Fibroblast of lung (primary cell): Measurements from ENCODE around the gene ZNF180. TPM values are rescaled to one million over a fixed set of nuclear protein-coding genes. Genes with fewer than 3 reads are reported as not detected.
"Not testable (repeated sequence)": the region's sequence is repeated elsewhere in the genome, so short reads cannot be mapped to it uniquely, and the experiment has no call there.

Experiments used
- DNase-seq, 2 donors: peaks; one replicate each; pipeline versions ENCODE4 v3.0.0 to v3.0.0-alpha.2; 2010; ENCODE audit warnings: low read depth in 2 of 2
- H2AFZ ChIP-seq: 2 replicates; pipeline ENCODE4 v1.5.1; 2012; ENCODE audit warnings: low read length, control low read depth, inconsistent platforms
- H3K27ac ChIP-seq: 2 replicates; pipeline ENCODE4 v1.5.1; 2011; ENCODE audit warnings: low read length, control low read depth; ENCODE audit not compliant: insufficient read depth
- H3K27me3 ChIP-seq: 2 replicates; pipeline ENCODE4 v1.5.1; 2011; ENCODE audit warnings: mild to moderate bottlenecking, low read length; ENCODE audit not compliant: control insufficient read depth, insufficient read depth
- H3K36me3 ChIP-seq: 2 replicates; pipeline ENCODE4 v1.5.1; 2011; ENCODE audit warnings: low read length; ENCODE audit not compliant: control insufficient read depth, insufficient read depth
- H3K4me1 ChIP-seq: 2 replicates; pipeline ENCODE4 v1.5.1; 2011; ENCODE audit warnings: low read length; ENCODE audit not compliant: control insufficient read depth, insufficient read depth; ENCODE audit errors: extremely low read depth
- H3K4me2 ChIP-seq: 2 replicates; pipeline ENCODE4 v1.5.1; 2011; ENCODE audit warnings: low read length, control low read depth; ENCODE audit not compliant: insufficient read depth; ENCODE audit errors: extremely low read depth
- H3K4me3 ChIP-seq, 4 experiments: fragments of 200-600 bp in 1 of 4; sonication (generic) in 1 of 4; replicated peaks in 1 of 4; 2 replicates each; pipeline ENCODE4 v1.5.1; 2011 to 2016; ENCODE audit warnings: low read length in 4 of 4, low read depth in 3 of 4, mild to moderate bottlenecking in 3 of 4, control low read depth in 2 of 4, inconsistent platforms in 1 of 4, mixed read lengths in 1 of 4; ENCODE audit not compliant: insufficient read depth in 1 of 4; ENCODE audit errors: control extremely low read depth in 1 of 4
- H3K79me2 ChIP-seq: 2 replicates; pipeline ENCODE4 v1.5.1; 2012; ENCODE audit warnings: mild to moderate bottlenecking, low read length, inconsistent platforms; ENCODE audit not compliant: control insufficient read depth, insufficient read depth
- H3K9ac ChIP-seq: 2 replicates; pipeline ENCODE4 v1.5.1; 2011; ENCODE audit warnings: mild to moderate bottlenecking, low read length, control low read depth; ENCODE audit not compliant: insufficient read depth
- H3K9me3 ChIP-seq: 2 replicates; pipeline ENCODE4 v1.5.1; 2012; ENCODE audit warnings: low read depth, low read length; ENCODE audit not compliant: control insufficient read depth, insufficient read depth
- H4K20me1 ChIP-seq: 2 replicates; pipeline ENCODE4 v1.5.1; 2011; ENCODE audit warnings: low read length; ENCODE audit not compliant: control insufficient read depth, insufficient read depth; ENCODE audit errors: extremely low read depth
- EZH2 ChIP-seq: IDR thresholded peaks from 2 replicates; pipeline ENCODE4 v1.5.1; 2012; ENCODE audit warnings: low read length, control low read depth, mild to moderate bottlenecking; ENCODE audit errors: missing control alignments
- polyA plus RNA-seq, 2 donors: library from polyadenylated mRNA; depleted of rRNA in 1 of 2; stranded (reverse) in 1 of 2; unstranded in 1 of 2; fragments of >200 nt; gene quantifications; 2 replicates each; pipeline ENCODE4 v1.2.1, GENCODE V29; 2011 to 2012; ENCODE audit warnings: missing spikeins in 1 of 2
- total RNA-seq: library from RNA; depleted of rRNA; stranded (reverse); fragments of >200 nt; gene quantifications from 2 replicates; pipeline ENCODE4 v1.2.1, GENCODE V29; 2014
- TF ChIP-seq, protein P1 (sequence below), 2 donors: IDR thresholded peaks in 1 of 2; conservative IDR thresholded peaks in 1 of 2; 1 replicate in 1 of 2; 2 replicates in 1 of 2; pipeline ENCODE4 v1.5.1; 2011 to 2012; ENCODE audit warnings: low read length in 2 of 2, control low read depth in 1 of 2, inconsistent platforms in 1 of 2, low read depth in 1 of 2, mild to moderate bottlenecking in 1 of 2

The ZNF180 gene
- total and polyA plus RNA-seq, 2 donors (not counting 1 experiment from before 2014, with no cell fraction given): 1.4 to 7.6 TPM

DNA sequence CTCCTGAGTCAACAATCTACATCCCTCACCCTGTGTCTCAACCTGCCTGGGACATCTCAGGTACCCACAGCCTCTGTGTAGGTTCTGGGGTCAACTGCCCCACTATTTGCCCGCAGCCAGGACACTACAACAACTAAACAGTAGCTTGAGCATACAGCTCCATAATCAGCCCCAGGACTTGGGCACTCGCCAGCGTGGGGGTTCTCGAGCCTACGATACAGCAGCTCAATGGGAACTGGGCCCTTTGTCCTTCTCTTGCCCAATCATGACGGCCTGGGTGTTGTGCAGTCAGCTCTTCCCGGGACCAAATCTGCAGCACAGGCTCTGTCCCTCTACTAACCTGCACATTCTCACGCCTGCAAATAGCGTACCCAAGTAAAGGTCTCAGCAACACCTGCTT lies 1.3 kb downstream of the ZNF180 start:
- Histone ChIP-seq H4K20me1 (no peaks in the 10 kb centered on the region), H3K4me2 (peak overlapping the region; percentile 98), H3K9ac (no peak overlapping the region), H2AFZ (no peak overlapping the region), H3K36me3 (peaks cover 6% of the 10 kb centered on the region), H3K9me3 (no peaks in the 10 kb centered on the region), H3K4me1 (peaks cover 3% of the 10 kb centered on the region), H3K79me2 (peaks cover 32% of the 10 kb centered on the region), H3K27me3 (no peaks in the 10 kb centered on the region), H3K4me3 (peak overlapping the region in 3 of 4 experiments; percentile 94 to 99 (median 96)), H3K27ac (no peak overlapping the region)
- DNase-seq: no peak
- no peak for TF ChIP-seq EZH2
- TF ChIP-seq, protein P1, sequence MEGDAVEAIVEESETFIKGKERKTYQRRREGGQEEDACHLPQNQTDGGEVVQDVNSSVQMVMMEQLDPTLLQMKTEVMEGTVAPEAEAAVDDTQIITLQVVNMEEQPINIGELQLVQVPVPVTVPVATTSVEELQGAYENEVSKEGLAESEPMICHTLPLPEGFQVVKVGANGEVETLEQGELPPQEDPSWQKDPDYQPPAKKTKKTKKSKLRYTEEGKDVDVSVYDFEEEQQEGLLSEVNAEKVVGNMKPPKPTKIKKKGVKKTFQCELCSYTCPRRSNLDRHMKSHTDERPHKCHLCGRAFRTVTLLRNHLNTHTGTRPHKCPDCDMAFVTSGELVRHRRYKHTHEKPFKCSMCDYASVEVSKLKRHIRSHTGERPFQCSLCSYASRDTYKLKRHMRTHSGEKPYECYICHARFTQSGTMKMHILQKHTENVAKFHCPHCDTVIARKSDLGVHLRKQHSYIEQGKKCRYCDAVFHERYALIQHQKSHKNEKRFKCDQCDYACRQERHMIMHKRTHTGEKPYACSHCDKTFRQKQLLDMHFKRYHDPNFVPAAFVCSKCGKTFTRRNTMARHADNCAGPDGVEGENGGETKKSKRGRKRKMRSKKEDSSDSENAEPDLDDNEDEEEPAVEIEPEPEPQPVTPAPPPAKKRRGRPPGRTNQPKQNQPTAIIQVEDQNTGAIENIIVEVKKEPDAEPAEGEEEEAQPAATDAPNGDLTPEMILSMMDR (conservative IDR thresholded peaks at IDR 0.05 in 1 of 2, IDR thresholded peaks at IDR 0.05 in 1 of 2; ENCODE audit: low read depth in 1 of 2, low read length in 2 of 2): no peak

DNA sequence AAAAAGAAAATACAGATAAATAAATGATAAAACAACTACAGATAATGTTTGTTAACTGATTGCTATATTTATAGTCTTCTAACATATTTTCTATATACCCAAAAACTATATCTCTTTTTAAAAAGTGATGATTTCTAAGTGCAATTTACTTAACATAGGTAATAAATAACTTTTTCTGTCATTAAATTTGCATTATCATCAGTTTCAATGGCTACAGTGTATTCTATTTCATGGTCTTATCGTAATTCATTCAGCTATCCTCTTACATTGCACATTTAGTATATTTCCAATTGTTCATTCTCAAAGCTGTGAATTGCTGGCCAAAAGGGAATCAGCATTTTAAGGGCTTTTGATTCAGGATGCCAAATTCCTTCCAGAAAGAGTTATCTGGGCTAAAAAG lies 3.6 kb downstream of the ZNF180 start:
- Histone ChIP-seq H3K9ac (no peak overlapping the region), H4K20me1 (no peaks in the 10 kb centered on the region), H2AFZ (no peak overlapping the region), H3K4me3 (no peak overlapping the region), H3K4me2 (no peak overlapping the region), H3K4me1 (peaks cover 3% of the 10 kb centered on the region), H3K36me3 (peaks cover 9% of the 10 kb centered on the region), H3K27ac (no peak overlapping the region), H3K27me3 (no peaks in the 10 kb centered on the region), H3K79me2 (peaks cover 32% of the 10 kb centered on the region), H3K9me3 (peaks cover 2% of the 10 kb centered on the region)
- DNase-seq: no peak
- TF ChIP-seq EZH2: no peak
- TF ChIP-seq, protein P1 (conservative IDR thresholded peaks at IDR 0.05 in 1 of 2, IDR thresholded peaks at IDR 0.05 in 1 of 2; ENCODE audit: low read depth in 1 of 2, low read length in 2 of 2): no peak

DNA sequence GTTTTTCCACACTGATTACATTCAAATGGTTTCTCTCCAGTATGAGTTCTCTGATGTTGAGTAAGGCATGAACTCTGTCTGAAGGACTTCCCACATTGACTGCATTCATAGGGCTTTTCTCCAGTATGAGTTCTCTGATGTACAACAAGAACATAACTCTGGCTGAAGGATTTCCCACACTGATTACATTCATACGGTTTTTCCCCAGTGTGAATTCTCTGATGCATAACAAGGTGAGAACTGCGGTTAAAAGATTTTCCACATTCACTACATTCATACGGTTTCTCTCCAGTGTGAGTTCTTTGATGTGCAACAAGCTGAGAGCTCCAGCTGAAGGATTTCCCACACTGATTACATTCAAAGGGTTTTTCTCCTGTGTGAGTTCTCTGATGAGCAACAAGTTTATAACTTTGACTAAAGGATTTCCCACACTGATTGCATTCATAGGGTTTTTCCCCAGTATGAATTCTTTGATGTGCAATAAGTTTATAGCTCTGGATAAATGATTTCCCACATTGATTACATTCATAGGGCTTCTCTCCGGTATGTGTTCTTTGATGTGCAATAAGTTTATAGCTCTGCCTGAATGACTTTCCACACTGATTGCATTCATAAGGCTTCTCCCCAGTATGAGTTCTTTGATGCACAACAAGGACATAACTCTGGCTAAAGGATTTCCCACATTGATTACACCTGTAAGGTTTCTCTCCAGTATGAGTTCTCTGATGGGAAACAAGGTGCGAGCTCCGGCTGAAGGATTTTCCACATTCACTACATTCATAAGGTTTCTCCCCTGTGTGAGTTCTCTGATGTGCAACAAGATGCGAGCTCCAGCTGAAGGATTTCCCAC lies 23.5 kb downstream of the ZNF180 start:
- no peaks in the 10 kb centered on the region for H3K79me2 ChIP-seq

DNA sequence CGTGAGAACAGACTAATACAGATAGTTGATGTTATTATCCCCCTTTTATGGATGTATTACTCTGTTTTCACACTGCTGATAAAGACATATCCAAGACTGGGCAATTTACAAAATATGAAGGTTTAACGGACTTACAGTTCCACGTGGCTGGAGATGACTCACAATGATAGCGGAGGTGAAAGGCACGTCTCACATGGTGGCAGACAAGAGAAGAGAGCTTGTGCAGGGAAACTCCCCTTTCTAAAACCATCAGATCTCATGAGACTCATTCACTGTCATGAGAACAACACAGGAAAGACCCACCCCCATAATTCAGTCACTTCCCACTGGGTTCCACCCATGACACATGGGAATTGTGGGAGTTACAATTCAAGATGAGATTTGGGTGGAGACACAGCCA lies 31.6 kb downstream of the ZNF180 start:
- not testable (repeated sequence) for H3K4me3 ChIP-seq

More for the DNA sequence above, 23.5 kb downstream of the ZNF180 start:
- Histone ChIP-seq H3K27ac (no peak overlapping the region), H3K4me3 (no peak overlapping the region), H3K4me1 (no peaks in the 10 kb centered on the region), H3K27me3 (no peaks in the 10 kb centered on the region), H3K9ac (no peak overlapping the region), H2AFZ (no peak overlapping the region), H4K20me1 (no peaks in the 10 kb centered on the region), H3K4me2 (no peak overlapping the region), H3K36me3 (peaks cover 2% of the 10 kb centered on the region), H3K9me3 (peaks cover 8% of the 10 kb centered on the region)
- TF ChIP-seq, protein P1 (conservative IDR thresholded peaks at IDR 0.05 in 1 of 2, IDR thresholded peaks at IDR 0.05 in 1 of 2; ENCODE audit: low read depth in 1 of 2, low read length in 2 of 2): no peak
- no peak for TF ChIP-seq EZH2
- DNase-seq: peak; percentile 27 to 42

More for the DNA sequence above, 31.6 kb downstream of the ZNF180 start:
- DNase-seq, H3K4me1 ChIP-seq, H3K9ac ChIP-seq, H2AFZ ChIP-seq, H3K27me3 ChIP-seq, H3K79me2 ChIP-seq, H3K36me3 ChIP-seq, H3K27ac ChIP-seq, H3K4me2 ChIP-seq, H4K20me1 ChIP-seq, H3K9me3 ChIP-seq: not testable (repeated sequence)
